Measurements from ENCODE around the gene FNIP2. TPM values are rescaled to one million over a fixed set of nuclear protein-coding genes. Genes with fewer than 3 reads are reported as not detected.

FNIP2 gene
- total and polyA plus RNA-seq, 10 of the 15 experiments (the other 5 are each of a cell fraction or from before 2014, with no cell fraction given) = 0.03 to 0.38 (median 0.15) TPM

GRCh38 chr4:158722291-158722916 lies 46.4 kb upstream of the FNIP2 start:
- peak overlapping the region; percentile 95 for H3K4me2 ChIP-seq (ENCODE audit: control insufficient read depth, insufficient read depth)
- ChIA-PET RAD21 (ENCODE audit: unreplicated experiment) (no interaction called here), POLR2A (no interaction called here), SMC1A (ENCODE audit: uncharacterized antibody, unreplicated experiment) (interaction anchor here (0.7 to 1.0 kb wide), 4 partner anchors 12 to 455 kb away, joined by 3 to 4 read pairs (median 4); no protein-coding TSS in a partner anchor), CTCF (interaction anchor here (1.6 kb wide), 1 partner anchor 129 kb away, joined by 5 read pairs; no protein-coding TSS in a partner anchor)
- peak overlapping the region; percentile 76 for H3K9ac ChIP-seq (ENCODE audit: control insufficient read depth, insufficient read depth, low read length)
- in situ Hi-C loops (cut with MboI) (no loop called here), intact Hi-C loops (cut with micrococcal nuclease; ENCODE audit: unreplicated experiment) (no loop called here)
- peak overlapping the region; percentile 96 for H3K4me3 ChIP-seq
- H4K20me1 ChIP-seq (ENCODE audit: control insufficient read depth, insufficient read depth) = no peaks in the 10 kb centered on the region
- peak; percentile 38; the same call in 1 of the 2 replicates for TF ChIP-seq POLR2AphosphoS5 (IDR thresholded peaks at IDR 0.05; ENCODE audit: low read length)
- peak in 1 of 2 experiments; percentile 62; a peak in 1 of 4 replicates for TF ChIP-seq BHLHE40 (IDR thresholded peaks at IDR 0.05; ENCODE audit: borderline replicate concordance in 1 of 2, low read depth in 2 of 2, low read length in 1 of 2)
- TF ChIP-seq BCL11A (IDR thresholded peaks at IDR 0.05; ENCODE audit: low read depth, low read length) = no peak
- no peak for TF ChIP-seq BACH1 (IDR thresholded peaks at IDR 0.05; ENCODE audit: borderline replicate concordance)
- 0 out of 2 replicates have a peak, but pooled peaks have one; percentile 28 for TF ChIP-seq MXI1 (IDR thresholded peaks at IDR 0.05; ENCODE audit: low read depth, low read length)
- TF ChIP-seq ZBTB11 (CRISPR knock-in tag; IDR thresholded peaks at IDR 0.05) = no peak
- no peak for TF ChIP-seq SIN3A (IDR thresholded peaks at IDR 0.05; ENCODE audit: low read depth, low read length)
- no peak for TF ChIP-seq ZNF384 (IDR thresholded peaks at IDR 0.05; ENCODE audit: borderline replicate concordance, low read depth, low read length)
- TF ChIP-seq BMI1 (IDR thresholded peaks at IDR 0.05; ENCODE audit: borderline replicate concordance) = peak; percentile 74
- TF ChIP-seq SMAD5 (IDR thresholded peaks at IDR 0.05; ENCODE audit: low read depth) = no peak
- no peak for TF ChIP-seq FOXK2 (IDR thresholded peaks at IDR 0.05)
- FAIRE-seq = peak; percentile 89
- peak; percentile 9 for DNase-seq (ENCODE audit: low read depth, low spot score)
- no peaks in the 10 kb centered on the region for H3K9me3 ChIP-seq (replicated peaks; ENCODE audit: control insufficient read depth, insufficient read depth, low read length)
- peak overlapping the region; percentile 82 for H3K27ac ChIP-seq (ENCODE audit: control insufficient read depth, insufficient read depth)
- TSS peak; percentile 57 for BruUV-seq (replicated peaks)
- H3K4me1 ChIP-seq (ENCODE audit: control insufficient read depth, insufficient read depth, low read length) = no peaks in the 10 kb centered on the region
- no peaks in the 10 kb centered on the region for H3K27me3 ChIP-seq (replicated peaks in 1 of 2; ENCODE audit: control insufficient read depth in 2 of 2, insufficient read depth in 2 of 2, low read length in 1 of 2)
- peaks cover 0 to 19% of the 10 kb centered on the region in 2 experiments; a peak in 3 of 4 replicates for H3K36me3 ChIP-seq (ENCODE audit: control insufficient read depth in 2 of 2, insufficient read depth in 2 of 2, low read length in 1 of 2)
- peaks cover 33% of the 10 kb centered on the region for H3K79me2 ChIP-seq (ENCODE audit: control insufficient read depth, insufficient read depth, low read length)
- WGBS (ENCODE audit: insufficient coverage, insufficient replicate concordance, low lambda C conversion rate, missing lambda C conversion rate) = under 1% methylated on average over 16 of the region's 16 CpGs
- ATAC-seq = peak; percentile 27
- H2AFZ ChIP-seq (ENCODE audit: control insufficient read depth, low read depth, low read length) = peak overlapping the region; percentile 93

Measured in GM12878 (cell line).